Measurements from ENCODE around the gene TLE4.

DNA sequence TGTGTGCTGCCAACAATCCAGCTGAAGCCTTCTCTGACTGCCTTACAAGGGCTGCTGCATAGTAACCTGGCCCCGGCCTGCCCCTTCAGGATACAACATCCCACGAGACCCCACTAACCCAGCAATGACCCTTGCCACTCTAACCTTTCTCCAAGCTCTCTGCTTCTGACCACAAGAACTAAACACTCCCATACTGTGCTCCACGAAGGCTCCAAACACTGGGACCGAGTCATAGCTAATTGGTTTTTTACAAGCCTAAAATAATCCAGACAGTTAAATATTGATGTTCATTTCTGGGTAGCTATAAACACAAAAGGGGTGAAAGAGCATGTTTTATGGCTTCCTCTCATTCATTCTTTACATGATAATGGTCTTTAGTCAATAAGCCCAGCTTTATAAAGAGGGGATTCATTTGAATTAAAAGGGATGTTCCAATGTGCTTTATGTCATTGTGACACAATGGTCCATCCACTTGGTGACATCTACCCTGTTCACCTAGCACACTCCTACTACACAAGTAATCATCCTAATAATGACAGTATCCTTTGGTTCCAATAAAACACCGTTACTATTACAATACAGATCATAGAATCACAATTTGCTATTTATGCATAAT lies 16.2 kb upstream of the TLE4 start:
- TF ChIP-seq, protein P1, sequence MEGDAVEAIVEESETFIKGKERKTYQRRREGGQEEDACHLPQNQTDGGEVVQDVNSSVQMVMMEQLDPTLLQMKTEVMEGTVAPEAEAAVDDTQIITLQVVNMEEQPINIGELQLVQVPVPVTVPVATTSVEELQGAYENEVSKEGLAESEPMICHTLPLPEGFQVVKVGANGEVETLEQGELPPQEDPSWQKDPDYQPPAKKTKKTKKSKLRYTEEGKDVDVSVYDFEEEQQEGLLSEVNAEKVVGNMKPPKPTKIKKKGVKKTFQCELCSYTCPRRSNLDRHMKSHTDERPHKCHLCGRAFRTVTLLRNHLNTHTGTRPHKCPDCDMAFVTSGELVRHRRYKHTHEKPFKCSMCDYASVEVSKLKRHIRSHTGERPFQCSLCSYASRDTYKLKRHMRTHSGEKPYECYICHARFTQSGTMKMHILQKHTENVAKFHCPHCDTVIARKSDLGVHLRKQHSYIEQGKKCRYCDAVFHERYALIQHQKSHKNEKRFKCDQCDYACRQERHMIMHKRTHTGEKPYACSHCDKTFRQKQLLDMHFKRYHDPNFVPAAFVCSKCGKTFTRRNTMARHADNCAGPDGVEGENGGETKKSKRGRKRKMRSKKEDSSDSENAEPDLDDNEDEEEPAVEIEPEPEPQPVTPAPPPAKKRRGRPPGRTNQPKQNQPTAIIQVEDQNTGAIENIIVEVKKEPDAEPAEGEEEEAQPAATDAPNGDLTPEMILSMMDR (IDR thresholded peaks at IDR 0.05): no peak
- TF ChIP-seq POLR2A (IDR thresholded peaks at IDR 0.05): no peak
